ENCODE measurements around the gene KLHDC7B. TPM values are rescaled to one million over a fixed set of nuclear protein-coding genes. Genes with fewer than 3 reads are reported as not detected.

KLHDC7B gene
- total and polyA plus RNA-seq, 2 of the 13 experiments (the other 11 are each of a cell fraction or from before 2014, with no cell fraction given), result 0.11 TPM; not detected in 1

DNA sequence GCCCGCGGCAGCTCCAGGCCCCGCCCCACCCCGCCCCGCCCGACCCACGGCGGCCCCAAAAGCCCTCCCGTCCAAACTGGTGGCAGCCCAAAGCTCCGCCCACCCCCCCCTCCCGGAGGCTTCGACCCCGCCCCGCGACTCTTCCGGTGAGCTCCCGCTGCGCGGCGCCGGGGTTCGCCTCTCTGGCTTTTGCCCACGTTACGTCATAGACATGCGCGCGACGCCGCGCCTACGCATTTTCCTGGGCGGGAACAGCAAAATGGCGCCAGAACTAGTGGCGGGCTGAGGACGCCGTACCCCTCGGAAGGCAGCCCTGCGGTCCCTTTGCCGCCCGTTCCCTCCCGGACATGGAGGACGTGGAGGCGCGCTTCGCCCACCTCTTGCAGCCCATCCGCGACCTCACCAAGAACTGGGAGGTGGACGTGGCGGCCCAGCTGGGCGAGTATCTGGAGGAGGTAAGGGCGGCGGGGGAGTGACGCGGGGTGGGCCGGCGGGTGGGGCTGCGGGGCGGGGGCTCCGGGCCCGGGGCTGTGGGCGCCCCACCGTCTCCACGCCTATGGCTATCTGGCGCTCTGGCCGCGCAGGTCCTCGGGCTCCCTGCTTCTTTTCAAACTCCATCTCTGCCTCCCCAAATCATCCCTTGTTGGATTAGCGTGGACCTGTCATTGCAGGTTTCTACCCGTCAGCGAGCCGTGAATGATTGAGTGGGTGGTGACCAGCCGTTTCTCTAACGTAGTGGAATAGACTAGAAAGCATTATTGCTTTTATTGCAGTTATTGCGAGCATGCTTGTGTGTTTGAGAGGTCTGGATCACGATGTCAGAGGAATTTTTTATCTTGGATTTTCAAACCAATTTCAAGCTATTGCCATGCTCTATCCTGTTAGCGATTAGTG lies 37.5 kb upstream of the KLHDC7B start, which contains the start of gene NCAPH2 (continued):
- TF ChIP-seq, protein P1, sequence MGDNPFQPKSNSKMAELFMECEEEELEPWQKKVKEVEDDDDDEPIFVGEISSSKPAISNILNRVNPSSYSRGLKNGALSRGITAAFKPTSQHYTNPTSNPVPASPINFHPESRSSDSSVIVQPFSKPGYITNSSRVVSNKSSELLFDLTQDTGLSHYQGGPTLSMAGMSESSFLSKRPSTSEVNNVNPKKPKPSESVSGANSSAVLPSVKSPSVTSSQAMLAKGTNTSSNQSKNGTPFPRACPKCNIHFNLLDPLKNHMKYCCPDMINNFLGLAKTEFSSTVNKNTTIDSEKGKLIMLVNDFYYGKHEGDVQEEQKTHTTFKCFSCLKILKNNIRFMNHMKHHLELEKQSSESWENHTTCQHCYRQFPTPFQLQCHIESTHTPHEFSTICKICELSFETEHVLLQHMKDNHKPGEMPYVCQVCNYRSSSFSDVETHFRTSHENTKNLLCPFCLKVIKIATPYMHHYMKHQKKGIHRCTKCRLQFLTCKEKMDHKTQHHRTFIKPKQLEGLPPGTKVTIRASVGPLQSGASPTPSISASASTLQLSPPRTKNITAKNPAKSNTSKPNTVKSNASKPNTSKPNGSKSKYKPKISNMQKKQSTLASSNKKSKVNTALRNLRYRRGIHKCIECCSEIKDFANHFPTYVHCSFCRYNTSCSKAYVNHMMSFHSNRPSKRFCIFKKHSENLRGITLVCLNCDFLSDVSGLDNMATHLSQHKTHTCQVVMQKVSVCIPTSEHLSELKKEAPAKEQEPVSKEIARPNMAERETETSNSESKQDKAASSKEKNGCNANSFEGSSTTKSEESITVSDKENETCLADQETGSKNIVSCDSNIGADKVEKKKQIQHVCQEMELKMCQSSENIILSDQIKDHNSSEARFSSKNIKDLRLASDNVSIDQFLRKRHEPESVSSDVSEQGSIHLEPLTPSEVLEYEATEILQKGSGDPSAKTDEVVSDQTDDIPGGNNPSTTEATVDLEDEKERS (CRISPR knock-in tag; IDR thresholded peaks at IDR 0.05), result no peak
- TF ChIP-seq ZNF678 (CRISPR knock-in tag; IDR thresholded peaks at IDR 0.05) (no peak), MAFK (conservative IDR thresholded peaks at IDR 0.05 in 1 of 2, IDR thresholded peaks at IDR 0.05 in 1 of 2; ENCODE audit: low read length in 2 of 2) (0 out of 4 replicates have a peak, but pooled peaks of 1 of the 2 experiments have one; percentile 5), ZNF3 (CRISPR knock-in tag; IDR thresholded peaks at IDR 0.05) (no peak), PCBP1 (IDR thresholded peaks at IDR 0.05; ENCODE audit: borderline replicate concordance, low read depth, low read length) (0 out of 2 replicates have a peak, but pooled peaks have one; percentile 41), SP140L (CRISPR knock-in tag; IDR thresholded peaks at IDR 0.05; ENCODE audit: borderline replicate concordance) (no peak), ZNF788 (CRISPR knock-in tag; IDR thresholded peaks at IDR 0.05; ENCODE audit: borderline replicate concordance) (peak; percentile 79; the same call in 1 of the 2 replicates), CREB1 (IDR thresholded peaks at IDR 0.05) (peak; percentile 97), CREB1 (CRISPR knock-in tag; IDR thresholded peaks at IDR 0.05) (peak; percentile 97), GABPB1 (CRISPR knock-in tag; IDR thresholded peaks at IDR 0.05) (peak; percentile 94), ZNF317 (CRISPR knock-in tag; IDR thresholded peaks at IDR 0.05) (0 out of 2 replicates have a peak, but pooled peaks have one; percentile 25), ZNF619 (CRISPR knock-in tag; IDR thresholded peaks at IDR 0.05) (no peak), ZFP90 (CRISPR knock-in tag; IDR thresholded peaks at IDR 0.05; ENCODE audit: borderline replicate concordance) (0 out of 2 replicates have a peak, but pooled peaks have one; percentile 63), SRY (CRISPR knock-in tag; IDR thresholded peaks at IDR 0.05) (peak; percentile 78), MAF1 (CRISPR knock-in tag; IDR thresholded peaks at IDR 0.05; ENCODE audit: borderline replicate concordance) (no peak), HDAC2 (CRISPR knock-in tag; IDR thresholded peaks at IDR 0.05) (peak; percentile 85), ZNF557 (CRISPR knock-in tag; IDR thresholded peaks at IDR 0.05) (no peak), GTF2F1 (IDR thresholded peaks at IDR 0.05; ENCODE audit: low read length) (no peak), PAX8 (CRISPR knock-in tag; IDR thresholded peaks at IDR 0.05; ENCODE audit: borderline replicate concordance) (no peak)
- TF ChIP-seq, protein P2, sequence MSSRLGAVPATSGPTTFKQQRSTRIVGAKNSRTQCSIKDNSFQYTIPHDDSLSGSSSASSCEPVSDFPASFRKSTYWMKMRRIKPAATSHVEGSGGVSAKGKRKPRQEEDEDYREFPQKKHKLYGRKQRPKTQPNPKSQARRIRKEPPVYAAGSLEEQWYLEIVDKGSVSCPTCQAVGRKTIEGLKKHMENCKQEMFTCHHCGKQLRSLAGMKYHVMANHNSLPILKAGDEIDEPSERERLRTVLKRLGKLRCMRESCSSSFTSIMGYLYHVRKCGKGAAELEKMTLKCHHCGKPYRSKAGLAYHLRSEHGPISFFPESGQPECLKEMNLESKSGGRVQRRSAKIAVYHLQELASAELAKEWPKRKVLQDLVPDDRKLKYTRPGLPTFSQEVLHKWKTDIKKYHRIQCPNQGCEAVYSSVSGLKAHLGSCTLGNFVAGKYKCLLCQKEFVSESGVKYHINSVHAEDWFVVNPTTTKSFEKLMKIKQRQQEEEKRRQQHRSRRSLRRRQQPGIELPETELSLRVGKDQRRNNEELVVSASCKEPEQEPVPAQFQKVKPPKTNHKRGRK (CRISPR knock-in tag; IDR thresholded peaks at IDR 0.05), result no peak
- TF ChIP-seq, protein P3, sequence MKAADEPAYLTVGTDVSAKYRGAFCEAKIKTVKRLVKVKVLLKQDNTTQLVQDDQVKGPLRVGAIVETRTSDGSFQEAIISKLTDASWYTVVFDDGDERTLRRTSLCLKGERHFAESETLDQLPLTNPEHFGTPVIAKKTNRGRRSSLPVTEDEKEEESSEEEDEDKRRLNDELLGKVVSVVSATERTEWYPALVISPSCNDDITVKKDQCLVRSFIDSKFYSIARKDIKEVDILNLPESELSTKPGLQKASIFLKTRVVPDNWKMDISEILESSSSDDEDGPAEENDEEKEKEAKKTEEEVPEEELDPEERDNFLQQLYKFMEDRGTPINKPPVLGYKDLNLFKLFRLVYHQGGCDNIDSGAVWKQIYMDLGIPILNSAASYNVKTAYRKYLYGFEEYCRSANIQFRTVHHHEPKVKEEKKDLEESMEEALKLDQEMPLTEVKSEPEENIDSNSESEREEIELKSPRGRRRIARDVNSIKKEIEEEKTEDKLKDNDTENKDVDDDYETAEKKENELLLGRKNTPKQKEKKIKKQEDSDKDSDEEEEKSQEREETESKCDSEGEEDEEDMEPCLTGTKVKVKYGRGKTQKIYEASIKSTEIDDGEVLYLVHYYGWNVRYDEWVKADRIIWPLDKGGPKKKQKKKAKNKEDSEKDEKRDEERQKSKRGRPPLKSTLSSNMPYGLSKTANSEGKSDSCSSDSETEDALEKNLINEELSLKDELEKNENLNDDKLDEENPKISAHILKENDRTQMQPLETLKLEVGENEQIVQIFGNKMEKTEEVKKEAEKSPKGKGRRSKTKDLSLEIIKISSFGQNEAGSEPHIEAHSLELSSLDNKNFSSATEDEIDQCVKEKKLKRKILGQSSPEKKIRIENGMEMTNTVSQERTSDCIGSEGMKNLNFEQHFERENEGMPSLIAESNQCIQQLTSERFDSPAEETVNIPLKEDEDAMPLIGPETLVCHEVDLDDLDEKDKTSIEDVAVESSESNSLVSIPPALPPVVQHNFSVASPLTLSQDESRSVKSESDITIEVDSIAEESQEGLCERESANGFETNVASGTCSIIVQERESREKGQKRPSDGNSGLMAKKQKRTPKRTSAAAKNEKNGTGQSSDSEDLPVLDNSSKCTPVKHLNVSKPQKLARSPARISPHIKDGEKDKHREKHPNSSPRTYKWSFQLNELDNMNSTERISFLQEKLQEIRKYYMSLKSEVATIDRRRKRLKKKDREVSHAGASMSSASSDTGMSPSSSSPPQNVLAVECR (CRISPR knock-in tag; IDR thresholded peaks at IDR 0.05; ENCODE audit: borderline replicate concordance), result peak; percentile 84
